Measurements from ENCODE around the gene UBR4.
"Not testable (repeated sequence)": the region's sequence is repeated elsewhere in the genome, so short reads cannot be mapped to it uniquely, and the experiment has no call there.

The UBR4 gene

GRCh38 chr1:19220991-19221390, 10.9 kb upstream of the UBR4 start:
- no peak for DNase-seq (ENCODE audit: low read depth)
- H3K4me3 ChIP-seq (ENCODE audit: low read depth, low read length) = no peak overlapping the region

GRCh38 chr1:19220080-19220846, 10.2 kb upstream of the UBR4 start:
- no peak for DNase-seq (ENCODE audit: low read depth)
- no peak overlapping the region for H3K4me3 ChIP-seq (ENCODE audit: low read depth, low read length)

GRCh38 chr1:19219451-19219850, 9.4 kb upstream of the UBR4 start:
- no peak overlapping the region for H3K4me3 ChIP-seq (ENCODE audit: low read depth, low read length)
- DNase-seq (ENCODE audit: low read depth) = no peak

- H3K4me3 ChIP-seq (ENCODE audit: low read depth, low read length); DNase-seq (ENCODE audit: low read depth): not testable (repeated sequence)
Observed at GRCh38 chr1:19216585-19216984, 6.5 kb upstream of the UBR4 start.

GRCh38 chr1:19213580-19213979, 3.5 kb upstream of the UBR4 start:
- no peak overlapping the region for H3K4me3 ChIP-seq (ENCODE audit: low read depth, low read length)
- no peak for DNase-seq (ENCODE audit: low read depth)

GRCh38 chr1:19212167-19212566, 2.1 kb upstream of the UBR4 start:
- no peak for DNase-seq (ENCODE audit: low read depth)
- H3K4me3 ChIP-seq (ENCODE audit: low read depth, low read length) = no peak overlapping the region

GRCh38 chr1:19210772-19211549, 895 bp upstream of the UBR4 start:
- H3K4me3 ChIP-seq (ENCODE audit: low read depth, low read length) = peak overlapping the region; percentile 95
- no peak for DNase-seq (ENCODE audit: low read depth)

GRCh38 chr1:19209439-19209989, 552 bp downstream of the UBR4 start:
- H3K4me3 ChIP-seq (ENCODE audit: low read depth, low read length) = peak overlapping the region; percentile 95
- DNase-seq (ENCODE audit: low read depth) = peak; percentile 21

- peak; percentile 18 for DNase-seq (ENCODE audit: low read depth)
Observed at GRCh38 chr1:19208710-19209438, 1.2 kb downstream of the UBR4 start.

GRCh38 chr1:19206947-19207346, 3.1 kb downstream of the UBR4 start:
- no peak for DNase-seq (ENCODE audit: low read depth)
- H3K4me3 ChIP-seq (ENCODE audit: low read depth, low read length) = no peak overlapping the region

More at GRCh38 chr1:19208710-19209438, 1.2 kb downstream of the UBR4 start:
- H3K4me3 ChIP-seq (ENCODE audit: low read depth, low read length) = peak overlapping the region; percentile 95

- DNase-seq (ENCODE audit: low read depth) = no peak
- H3K4me3 ChIP-seq (ENCODE audit: low read depth, low read length) = no peak overlapping the region
Observed at GRCh38 chr1:19205845-19206244, 4.2 kb downstream of the UBR4 start.

GRCh38 chr1:19205403-19205802, 4.7 kb downstream of the UBR4 start:
- no peak for DNase-seq (ENCODE audit: low read depth)
- H3K4me3 ChIP-seq (ENCODE audit: low read depth, low read length) = no peak overlapping the region

- no peak overlapping the region for H3K4me3 ChIP-seq (ENCODE audit: low read depth, low read length)
- DNase-seq (ENCODE audit: low read depth) = no peak
Observed at GRCh38 chr1:19204446-19205266, 5.4 kb downstream of the UBR4 start.

- peak; percentile 27 for DNase-seq (ENCODE audit: low read depth)
- no peak overlapping the region for H3K4me3 ChIP-seq (ENCODE audit: low read depth, low read length)
Observed at GRCh38 chr1:19203440-19203839, 6.6 kb downstream of the UBR4 start.

- no peak for DNase-seq (ENCODE audit: low read depth)
Observed at GRCh38 chr1:19202396-19202795, 7.7 kb downstream of the UBR4 start.

GRCh38 chr1:19199969-19200604, 10.0 kb downstream of the UBR4 start:
- no peak for DNase-seq (ENCODE audit: low read depth)
- no peak overlapping the region for H3K4me3 ChIP-seq (ENCODE audit: low read depth, low read length)

More at GRCh38 chr1:19202396-19202795, 7.7 kb downstream of the UBR4 start:
- H3K4me3 ChIP-seq (ENCODE audit: low read depth, low read length) = no peak overlapping the region

GRCh38 chr1:19199329-19199968, 10.6 kb downstream of the UBR4 start:
- no peak overlapping the region for H3K4me3 ChIP-seq (ENCODE audit: low read depth, low read length)
- DNase-seq (ENCODE audit: low read depth) = no peak

- DNase-seq (ENCODE audit: low read depth) = no peak
- no peak overlapping the region for H3K4me3 ChIP-seq (ENCODE audit: low read depth, low read length)
Observed at GRCh38 chr1:19198820-19199219, 11.2 kb downstream of the UBR4 start.
